ENCODE data around the gene UCP2. TPM values are rescaled to one million over a fixed set of nuclear protein-coding genes. Genes with fewer than 3 reads are reported as not detected.

Gene UCP2, protein sequence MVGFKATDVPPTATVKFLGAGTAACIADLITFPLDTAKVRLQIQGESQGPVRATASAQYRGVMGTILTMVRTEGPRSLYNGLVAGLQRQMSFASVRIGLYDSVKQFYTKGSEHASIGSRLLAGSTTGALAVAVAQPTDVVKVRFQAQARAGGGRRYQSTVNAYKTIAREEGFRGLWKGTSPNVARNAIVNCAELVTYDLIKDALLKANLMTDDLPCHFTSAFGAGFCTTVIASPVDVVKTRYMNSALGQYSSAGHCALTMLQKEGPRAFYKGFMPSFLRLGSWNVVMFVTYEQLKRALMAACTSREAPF
- polyA plus RNA-seq: 1,475 TPM

DNA sequence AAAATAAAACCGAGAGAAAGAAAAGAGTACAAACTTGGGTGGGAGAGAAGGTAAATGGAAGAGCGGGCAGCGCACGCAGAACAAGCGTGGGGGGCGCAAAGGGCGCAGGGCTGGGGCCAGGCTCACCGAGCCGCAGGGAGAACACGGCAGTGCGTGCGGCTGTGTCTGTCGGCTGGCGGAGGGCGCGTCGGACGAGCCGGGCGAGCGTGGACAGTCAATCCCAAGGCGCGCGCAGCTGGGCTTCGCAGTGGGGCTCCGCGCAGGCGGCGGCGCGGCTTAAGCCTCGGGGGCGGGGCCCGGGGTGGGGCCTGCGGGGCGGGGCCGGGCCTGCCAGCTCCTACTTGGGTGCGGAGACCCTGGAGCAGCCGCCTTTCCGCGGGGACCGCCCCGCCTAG is at the start of gene UCP2:
TSS of gene UCP2 (minus strand) at position 249 of the 395 bp plus-strand sequence. CDS start 4,465 bp downstream, outside the sequence.
- H3K9me3 Mint-ChIP-seq: no peaks in the 10 kb centered on the region
- H3K4me3 Mint-ChIP-seq: peak within 1 kb of the TSS; percentile 90 to 100 (median 100)
- peaks cover 2% of the 10 kb centered on the region for H3K27me3 Mint-ChIP-seq
- H3K36me3 Mint-ChIP-seq: peaks cover 19% of the 10 kb centered on the region
- H3K27ac Mint-ChIP-seq: peak within 1 kb of the TSS; percentile 93 to 100 (median 100)
- peaks cover 23 to 33% (median 29%) of the 10 kb centered on the region in 3 donors for H3K4me1 Mint-ChIP-seq

DNA sequence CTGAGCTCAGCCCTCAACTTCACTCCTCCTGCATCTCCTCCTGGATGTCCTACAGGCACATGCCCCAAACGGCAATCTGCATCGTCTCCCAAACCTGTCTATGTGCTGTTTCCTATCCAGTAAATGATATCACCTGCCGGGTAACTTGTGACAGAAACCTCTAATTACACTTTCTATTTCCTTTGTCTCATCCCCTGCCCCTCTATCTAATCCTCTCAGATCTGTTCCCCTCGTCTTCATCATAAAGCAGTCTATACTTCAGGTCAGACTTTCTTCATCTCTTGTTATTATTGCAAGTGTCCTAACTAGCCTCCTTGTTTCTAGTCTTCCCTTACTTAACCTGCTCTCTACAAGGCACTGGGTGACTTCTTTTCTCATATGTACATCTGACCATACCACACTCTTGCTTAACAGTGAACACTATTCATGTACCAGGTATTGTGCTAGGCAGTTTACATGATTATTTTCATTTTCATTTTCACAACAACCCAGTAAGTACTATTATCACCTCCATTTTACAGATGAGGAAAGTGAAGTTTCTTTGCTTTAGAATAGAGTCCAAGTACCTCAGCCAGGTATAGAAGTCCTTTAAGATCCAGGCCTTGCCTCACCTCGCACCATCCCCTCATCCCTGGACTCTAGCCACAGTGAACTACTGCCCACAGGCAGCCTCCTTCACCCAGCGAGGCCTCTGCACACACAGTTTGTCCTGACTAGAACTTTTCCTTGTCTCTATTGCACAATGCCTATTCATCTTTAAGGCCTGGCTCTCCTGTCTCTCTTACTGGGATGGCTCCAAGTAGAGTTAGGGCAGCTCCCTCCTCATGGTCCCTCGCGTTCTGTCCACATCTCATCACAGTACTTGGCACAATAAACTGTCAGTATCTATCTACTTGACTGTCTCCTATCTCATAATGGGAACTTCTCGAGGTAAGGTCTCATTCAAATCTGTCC is 48.4 kb upstream of the UCP2 start:
- H3K27me3 Mint-ChIP-seq: no peaks in the 10 kb centered on the region
- peak overlapping the region in 1 of 3 donors; percentile 68 for H3K27ac Mint-ChIP-seq
- peaks cover 6% of the 10 kb centered on the region for H3K36me3 Mint-ChIP-seq
- H3K4me1 Mint-ChIP-seq: peaks cover 0 to 17% (median 10%) of the 10 kb centered on the region in 3 donors
- H3K4me3 Mint-ChIP-seq: no peak overlapping the region
- no peaks in the 10 kb centered on the region for H3K9me3 Mint-ChIP-seq

DNA sequence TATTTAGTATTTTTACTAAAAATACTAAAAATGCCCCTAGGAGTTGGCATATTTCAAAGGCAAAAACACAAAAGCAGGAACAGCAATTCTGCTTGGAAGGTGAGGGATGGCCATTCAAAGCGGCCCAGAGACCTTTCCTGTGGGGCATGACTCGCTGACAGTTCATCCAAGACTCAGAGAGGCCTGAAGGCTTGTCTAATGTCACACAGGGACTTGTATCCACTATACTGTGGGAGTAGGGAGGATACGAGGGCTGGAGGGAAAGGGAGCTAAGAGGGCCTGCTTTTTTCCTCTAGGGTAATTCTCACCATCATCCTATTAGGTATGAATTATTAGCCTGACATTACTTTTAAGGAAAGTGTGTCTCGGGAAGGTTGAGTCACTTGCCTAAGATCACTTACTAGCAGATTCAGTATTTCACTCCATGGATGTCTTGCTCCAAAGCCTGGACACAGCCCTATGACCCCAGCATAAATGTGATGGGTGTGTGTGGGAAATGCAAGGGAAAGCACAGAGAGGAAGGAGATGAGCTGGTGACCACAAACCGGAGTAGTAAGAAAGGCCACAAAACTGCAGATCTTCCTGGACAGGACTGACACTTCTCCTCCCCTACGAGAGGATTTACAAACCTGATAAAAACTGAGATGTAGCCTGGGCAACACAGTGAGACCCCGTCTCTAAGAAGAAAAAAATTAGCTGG is 43.0 kb upstream of the UCP2 start:
- H3K27ac Mint-ChIP-seq: no peak overlapping the region
- H3K9me3 Mint-ChIP-seq: no peaks in the 10 kb centered on the region

DNA sequence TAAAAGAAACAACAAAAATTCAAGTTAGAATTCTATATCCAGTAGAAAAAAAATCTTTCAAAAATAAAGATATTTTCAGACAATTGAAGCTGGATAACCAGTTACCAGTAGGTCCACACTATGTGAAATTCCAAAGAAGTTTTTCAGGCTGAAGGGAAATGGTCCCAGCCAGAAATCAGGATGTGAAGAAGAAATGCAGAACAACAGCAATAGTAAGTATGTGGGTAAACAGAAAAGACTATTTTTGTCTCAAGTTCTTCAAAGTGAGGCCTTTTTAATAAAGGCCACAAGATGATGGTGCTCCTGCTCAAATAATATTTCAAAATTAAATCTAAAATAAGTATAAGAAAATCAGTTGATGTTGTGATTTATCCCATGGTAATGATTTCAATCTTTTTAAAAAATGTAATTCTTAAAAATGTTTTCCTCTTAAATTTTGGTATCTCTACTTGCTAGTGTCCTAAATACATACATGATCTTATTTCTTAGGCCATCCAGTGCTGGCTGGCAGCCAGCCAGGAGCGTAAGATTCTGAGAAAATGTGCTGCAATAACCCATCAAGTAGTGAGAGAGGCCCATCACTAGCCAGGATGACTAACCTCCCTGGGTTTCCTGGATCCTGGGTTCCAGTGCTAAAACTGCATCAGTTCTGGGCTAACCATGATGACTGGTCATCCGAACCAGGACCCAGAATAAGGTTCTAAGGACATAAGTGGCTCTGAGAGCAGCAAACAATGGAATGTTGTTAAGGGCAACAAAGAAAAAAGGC is 41.8 kb upstream of the UCP2 start:
- Mint-ChIP-seq H3K27ac (no peak overlapping the region), H3K36me3 (peaks cover 4% of the 10 kb centered on the region), H3K4me3 (no peak overlapping the region), H3K9me3 (no peaks in the 10 kb centered on the region), H3K27me3 (no peaks in the 10 kb centered on the region), H3K4me1 (peaks cover 10 to 20% (median 13%) of the 10 kb centered on the region in 3 donors)

More for the DNA sequence above, 43.0 kb upstream of the UCP2 start:
- Mint-ChIP-seq H3K36me3 (peaks cover 4% of the 10 kb centered on the region), H3K4me3 (peak overlapping the region in 1 of 4 donors; percentile 29), H3K27me3 (no peaks in the 10 kb centered on the region), H3K4me1 (peaks cover 10 to 20% (median 13%) of the 10 kb centered on the region in 3 donors)

DNA sequence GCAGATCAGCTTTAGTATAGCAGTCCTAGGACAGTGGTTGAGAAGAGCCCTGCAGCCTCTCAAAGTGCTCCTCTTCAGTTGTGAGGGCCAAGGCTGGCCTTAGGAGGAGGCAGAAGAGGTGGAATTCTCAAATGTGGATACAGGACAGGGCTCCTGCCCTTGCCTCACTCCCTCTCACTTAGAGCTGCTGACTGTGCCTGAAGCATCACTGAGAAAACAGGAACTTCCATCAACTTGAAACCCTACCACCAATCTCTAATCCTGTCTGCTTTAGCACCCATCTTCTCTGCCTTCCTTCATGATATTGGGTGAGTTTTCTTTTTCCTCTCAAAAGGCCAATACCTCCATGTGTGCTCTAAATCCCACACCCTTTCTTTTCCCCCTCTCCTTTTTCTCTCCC is 40.6 kb upstream of the UCP2 start:
- Mint-ChIP-seq H3K27me3 (no peaks in the 10 kb centered on the region), H3K9me3 (no peaks in the 10 kb centered on the region), H3K4me1 (peaks cover 10 to 20% (median 13%) of the 10 kb centered on the region in 3 donors), H3K36me3 (peaks cover 4% of the 10 kb centered on the region), H3K4me3 (peak overlapping the region in 1 of 4 donors; percentile 63), H3K27ac (peak overlapping the region; percentile 23 to 73 (median 55))

DNA sequence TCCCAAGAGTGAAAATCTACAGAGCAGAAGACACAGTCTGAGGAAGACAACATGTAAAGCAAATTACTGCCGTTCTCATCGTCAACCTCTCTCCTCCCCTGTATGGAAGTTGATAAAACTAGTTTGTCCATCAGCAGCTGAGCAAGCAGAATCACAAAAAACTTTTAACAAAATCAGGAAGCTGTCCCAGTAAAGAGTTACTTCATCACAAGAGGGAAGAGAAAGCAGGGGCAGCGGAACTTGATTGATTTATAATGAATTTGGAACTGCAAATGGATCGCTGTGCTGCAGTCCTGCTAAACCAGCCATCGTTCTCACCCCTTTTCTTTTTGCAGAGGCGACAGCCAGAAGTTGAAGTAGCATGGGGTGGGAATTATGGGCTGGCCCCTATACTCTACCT is 39.9 kb upstream of the UCP2 start:
- Mint-ChIP-seq H3K9me3 (no peaks in the 10 kb centered on the region), H3K27me3 (no peaks in the 10 kb centered on the region), H3K4me1 (peaks cover 10 to 20% (median 13%) of the 10 kb centered on the region in 3 donors), H3K4me3 (no peak overlapping the region), H3K36me3 (peaks cover 4% of the 10 kb centered on the region), H3K27ac (peak overlapping the region in 1 of 3 donors; percentile 23)

DNA sequence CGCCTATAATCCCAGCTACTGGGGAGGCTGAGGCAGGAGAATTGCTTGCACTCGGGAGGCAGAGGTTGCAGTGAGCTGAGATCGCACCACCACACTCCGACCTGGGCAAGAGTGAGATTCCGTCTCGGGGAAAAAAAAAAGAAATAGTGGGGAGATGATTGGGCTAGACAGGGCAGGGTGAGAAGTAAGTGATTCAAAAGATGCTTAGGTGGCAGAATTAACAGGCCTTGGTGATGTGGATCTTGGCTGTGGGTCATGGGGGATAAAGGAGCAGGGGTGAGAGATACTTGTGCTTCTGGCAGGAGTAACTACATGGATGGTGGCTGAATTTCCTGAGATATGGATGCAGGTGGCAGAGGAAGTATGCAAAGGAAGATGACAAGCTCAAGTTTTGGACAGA is 39.4 kb upstream of the UCP2 start:
- H3K9me3 Mint-ChIP-seq: no peaks in the 10 kb centered on the region
- H3K27me3 Mint-ChIP-seq: no peaks in the 10 kb centered on the region
- no peak overlapping the region for H3K27ac Mint-ChIP-seq
- peaks cover 13 to 20% (median 13%) of the 10 kb centered on the region in 3 donors for H3K4me1 Mint-ChIP-seq
- no peak overlapping the region for H3K4me3 Mint-ChIP-seq
- H3K36me3 Mint-ChIP-seq: peaks cover 6% of the 10 kb centered on the region

DNA sequence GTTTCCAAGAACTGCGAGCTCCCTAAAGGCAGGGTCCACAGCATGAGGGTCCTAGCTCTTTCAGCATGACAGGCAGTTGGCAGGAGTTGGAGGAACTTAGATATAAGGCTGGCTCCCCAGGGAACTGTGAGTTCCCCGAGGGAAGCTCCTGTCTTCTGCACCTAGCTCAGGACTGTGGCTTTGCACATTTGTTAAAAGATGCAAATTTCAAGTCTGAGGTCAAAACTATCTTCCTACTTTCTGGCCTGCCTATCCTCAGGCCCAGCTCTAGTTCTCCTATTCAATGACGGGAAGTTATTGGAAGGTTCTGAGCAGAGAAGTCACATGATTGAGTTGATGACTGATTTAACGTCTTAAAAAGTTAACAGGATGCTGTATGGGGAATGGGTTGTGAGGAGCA is 37.9 kb upstream of the UCP2 start:
- Mint-ChIP-seq H3K27me3 (no peaks in the 10 kb centered on the region), H3K4me3 (no peak overlapping the region), H3K27ac (no peak overlapping the region), H3K9me3 (no peaks in the 10 kb centered on the region), H3K4me1 (peaks cover 17 to 22% (median 19%) of the 10 kb centered on the region in 3 donors), H3K36me3 (peaks cover 17% of the 10 kb centered on the region)

DNA sequence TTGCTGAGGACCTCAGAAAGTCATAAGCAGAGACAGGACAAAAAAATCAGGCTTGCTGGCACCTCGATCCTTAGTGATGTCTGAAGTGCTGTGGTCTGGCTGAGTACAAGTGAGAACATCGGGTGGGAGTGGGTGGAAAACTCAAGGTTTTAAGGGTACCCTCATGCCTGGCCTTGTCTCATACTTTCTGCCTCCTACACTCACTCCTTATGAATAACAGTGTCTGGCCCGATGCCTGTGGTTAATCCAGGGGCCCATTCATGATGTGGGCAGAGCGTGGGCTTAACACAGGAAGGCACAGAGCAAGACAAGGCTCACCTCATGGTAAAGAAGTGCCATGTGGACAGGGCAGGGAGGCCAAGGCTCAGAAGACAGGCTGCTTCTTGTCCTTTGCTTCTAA is 37.2 kb upstream of the UCP2 start:
- Mint-ChIP-seq H3K27me3 (no peaks in the 10 kb centered on the region), H3K27ac (no peak overlapping the region), H3K4me3 (no peak overlapping the region), H3K4me1 (peaks cover 22 to 29% (median 24%) of the 10 kb centered on the region in 3 donors), H3K9me3 (no peaks in the 10 kb centered on the region), H3K36me3 (peaks cover 15% of the 10 kb centered on the region)

DNA sequence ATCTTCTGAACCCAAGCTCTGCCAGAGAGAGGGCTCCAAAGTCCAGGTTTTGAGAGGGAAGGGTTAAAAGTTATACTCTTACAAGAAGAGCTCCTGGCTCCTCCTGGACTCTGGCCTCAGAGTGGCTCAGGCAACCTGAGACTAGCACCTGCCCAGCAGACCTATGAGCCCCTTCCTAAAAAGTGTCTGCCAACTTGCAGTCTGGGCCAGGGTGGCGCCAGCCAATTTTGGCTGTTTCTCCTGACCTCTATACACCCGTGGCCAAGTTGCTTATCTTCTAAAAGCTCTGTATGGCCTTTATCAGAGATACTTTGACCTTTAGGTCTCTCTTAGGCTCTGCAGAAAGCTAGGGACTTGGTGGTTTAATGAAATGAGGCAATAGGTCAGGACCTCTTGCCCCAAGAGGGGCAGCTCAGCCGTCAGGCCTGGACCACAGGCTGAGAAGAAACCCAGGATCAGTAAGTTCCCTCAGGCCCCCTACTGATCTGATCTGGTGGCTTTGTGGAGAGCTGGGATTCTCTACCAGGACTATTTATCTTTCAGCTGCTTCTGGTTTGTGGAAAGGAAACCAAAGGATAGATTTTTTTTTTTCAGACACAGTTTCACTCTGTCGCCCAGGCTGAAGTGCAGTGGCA is 36.6 kb upstream of the UCP2 start:
- Mint-ChIP-seq H3K4me1 (peaks cover 27 to 34% (median 28%) of the 10 kb centered on the region in 3 donors), H3K4me3 (no peak overlapping the region), H3K27me3 (no peaks in the 10 kb centered on the region), H3K36me3 (peaks cover 15% of the 10 kb centered on the region), H3K27ac (peak overlapping the region; percentile 19 to 76 (median 40)), H3K9me3 (no peaks in the 10 kb centered on the region)

DNA sequence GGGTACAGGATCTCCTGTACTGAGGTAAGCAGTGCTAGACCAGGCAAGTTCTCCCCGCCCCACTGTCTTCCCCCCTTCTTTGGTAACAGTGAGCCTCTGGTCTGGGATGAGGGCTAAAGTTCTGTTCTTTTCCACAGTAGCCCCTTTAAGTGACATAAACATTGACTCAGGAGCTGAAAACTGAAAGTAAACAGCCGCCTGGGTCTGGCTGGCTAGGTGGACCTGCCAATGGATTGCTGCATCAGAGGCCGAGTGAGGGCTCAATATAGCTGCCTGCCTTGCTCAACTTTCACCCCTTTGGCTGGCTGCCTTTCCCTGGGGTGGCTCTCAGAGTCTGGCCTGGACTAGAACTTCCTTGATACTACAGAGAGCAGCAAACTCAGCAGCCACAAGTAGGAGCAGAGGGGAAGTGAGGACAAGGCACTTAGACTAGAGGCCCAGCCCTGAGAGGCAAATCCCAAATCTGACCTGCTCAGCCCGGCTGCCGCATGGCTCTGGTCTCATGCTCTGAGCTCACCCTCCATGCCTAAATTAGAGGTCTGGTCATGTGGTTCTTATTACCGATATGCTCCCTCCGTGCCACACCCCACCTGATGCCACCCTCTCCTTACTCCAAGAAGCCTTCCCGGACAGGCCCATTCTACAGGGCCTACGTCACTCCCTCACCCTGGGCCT is 35.8 kb upstream of the UCP2 start:
- Mint-ChIP-seq H3K27ac (peak overlapping the region; percentile 19 to 40 (median 39)), H3K27me3 (no peaks in the 10 kb centered on the region), H3K36me3 (peaks cover 13% of the 10 kb centered on the region), H3K4me3 (no peak overlapping the region), H3K4me1 (peaks cover 26 to 32% (median 26%) of the 10 kb centered on the region in 3 donors), H3K9me3 (no peaks in the 10 kb centered on the region)

DNA sequence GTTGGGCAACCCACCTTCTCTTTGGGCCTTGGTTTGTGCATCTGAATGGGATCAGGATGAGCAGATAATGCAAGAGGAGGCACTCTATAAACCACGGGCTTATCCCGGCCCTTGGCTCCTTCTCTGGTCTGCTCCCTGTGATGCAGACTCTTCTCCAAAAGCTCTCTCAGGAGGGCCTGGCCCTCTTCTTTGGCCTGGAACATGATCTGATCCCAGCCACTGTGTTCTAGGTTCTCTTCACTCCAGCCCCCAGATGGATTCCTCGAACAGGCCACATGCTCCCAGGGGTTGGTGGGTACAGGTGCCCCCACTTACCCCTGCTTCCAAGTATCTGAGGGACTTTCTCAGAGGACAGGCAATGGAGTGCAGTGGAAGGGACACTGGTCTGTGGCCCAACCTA is 35.0 kb upstream of the UCP2 start:
- Mint-ChIP-seq H3K36me3 (peaks cover 13% of the 10 kb centered on the region), H3K27ac (peak overlapping the region in 1 of 3 donors; percentile 13), H3K4me3 (no peak overlapping the region), H3K27me3 (no peaks in the 10 kb centered on the region), H3K4me1 (peaks cover 21 to 30% (median 30%) of the 10 kb centered on the region in 3 donors), H3K9me3 (no peaks in the 10 kb centered on the region)

DNA sequence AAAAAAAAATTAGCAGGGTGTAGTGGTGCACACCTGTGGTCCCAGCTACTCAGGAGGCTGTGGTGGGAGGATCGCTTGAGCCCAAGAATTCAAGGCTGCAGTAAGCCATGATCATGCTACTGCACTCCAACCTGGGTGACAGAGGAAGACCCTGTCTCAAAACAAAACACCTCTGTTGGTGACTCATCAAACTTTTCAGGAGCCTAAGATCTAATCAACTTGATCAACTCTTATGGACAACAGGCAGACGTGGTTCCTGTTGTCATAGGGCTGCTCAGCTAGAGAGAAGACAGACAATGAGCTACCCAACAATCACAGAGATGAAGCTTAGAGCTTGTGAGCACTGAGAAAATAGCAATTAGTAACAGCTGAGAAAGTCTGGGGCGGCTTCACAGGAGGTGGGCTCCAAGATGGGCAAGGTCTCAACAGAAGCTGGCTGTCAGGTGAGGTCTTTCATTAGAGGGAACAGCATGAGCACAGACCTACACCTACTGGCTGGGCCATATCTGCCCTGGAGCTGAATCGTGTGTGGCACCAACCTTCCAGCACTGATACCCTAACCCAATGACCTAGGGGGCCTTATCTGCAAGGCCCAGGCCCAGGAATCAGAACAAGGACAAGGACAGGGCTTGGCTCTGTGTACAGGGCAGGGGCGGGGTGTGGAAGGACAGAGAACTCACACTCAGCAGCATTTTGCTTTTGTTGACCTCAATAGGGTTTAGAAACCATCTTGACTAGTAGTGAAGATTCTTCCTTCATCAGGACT is 33.5 kb upstream of the UCP2 start:
- Mint-ChIP-seq H3K9me3 (no peaks in the 10 kb centered on the region), H3K4me3 (peak overlapping the region in 1 of 4 donors; percentile 90)

More for the DNA sequence above, 33.5 kb upstream of the UCP2 start:
- no peaks in the 10 kb centered on the region for H3K27me3 Mint-ChIP-seq
- peaks cover 13% of the 10 kb centered on the region for H3K36me3 Mint-ChIP-seq
- no peak overlapping the region for H3K27ac Mint-ChIP-seq
- peaks cover 31 to 43% (median 43%) of the 10 kb centered on the region in 3 donors for H3K4me1 Mint-ChIP-seq

Data from IgD-negative memory B cell (primary cell).